Mammary microvascular endothelial cell (primary cell): Measurements from ENCODE around the gene SERINC3. TPM values are rescaled to one million over a fixed set of nuclear protein-coding genes. Genes with fewer than 3 reads are reported as not detected.

Experiments used
- total RNA-seq: library from RNA; depleted of rRNA; stranded (reverse); fragments of >200 nt; gene quantifications from 2 replicates; pipeline ENCODE4 v1.2.3, GENCODE V29; 2015

The SERINC3 gene
- total RNA-seq, result 64.0 and 65.3 TPM in 2 replicates

DNA sequence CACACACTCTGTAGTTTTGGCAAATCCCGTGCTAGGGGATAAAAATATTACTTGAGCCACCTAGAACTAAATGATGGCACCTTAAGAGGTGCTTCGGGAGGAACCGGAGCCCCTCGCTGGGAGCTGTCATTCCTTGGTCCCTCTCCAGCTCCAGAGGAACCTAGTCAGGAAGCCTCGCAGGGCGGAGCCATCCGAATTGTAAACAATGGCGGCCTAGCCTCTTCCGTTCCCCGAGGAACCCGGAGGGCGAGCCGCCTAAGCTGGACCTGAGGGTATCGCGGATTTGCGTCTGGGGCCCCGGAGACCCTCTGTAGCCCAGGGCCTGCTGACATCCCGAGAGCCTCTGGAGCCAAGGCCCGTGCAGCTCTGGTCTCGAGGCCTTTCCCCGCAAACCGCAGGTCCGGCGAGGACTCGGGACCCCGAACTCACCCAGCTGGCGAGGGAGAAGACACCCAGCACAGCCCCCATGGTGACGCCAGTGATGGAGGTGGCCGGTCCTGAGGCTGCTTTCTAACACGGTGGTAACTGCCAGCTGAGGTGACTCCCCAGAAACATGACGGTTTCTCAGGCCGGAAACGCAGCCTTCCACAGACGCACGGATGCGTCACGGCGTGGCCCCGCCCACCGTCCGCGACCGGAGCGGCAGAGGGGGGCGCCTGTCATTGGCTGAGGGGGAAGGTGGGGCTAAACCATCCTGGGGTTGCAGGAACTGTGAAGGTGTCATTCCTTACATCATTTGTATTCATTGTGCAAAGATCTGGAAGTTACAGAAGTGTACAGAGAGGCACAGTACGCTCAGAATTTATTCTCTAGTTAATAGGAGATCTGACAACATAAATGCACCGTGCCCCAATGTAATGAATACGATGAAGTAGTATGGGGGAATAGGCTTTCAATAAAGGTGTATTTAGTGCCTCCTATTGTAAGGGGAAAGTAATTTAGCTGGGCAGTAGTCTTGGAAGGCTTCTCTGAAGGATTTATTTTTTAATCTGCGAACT is at the start of gene SERINC3:
TSS of gene SERINC3 (minus strand) at position 587 of the 998 bp plus-strand sequence. CDS start at position 468, 119 bp downstream.

DNA sequence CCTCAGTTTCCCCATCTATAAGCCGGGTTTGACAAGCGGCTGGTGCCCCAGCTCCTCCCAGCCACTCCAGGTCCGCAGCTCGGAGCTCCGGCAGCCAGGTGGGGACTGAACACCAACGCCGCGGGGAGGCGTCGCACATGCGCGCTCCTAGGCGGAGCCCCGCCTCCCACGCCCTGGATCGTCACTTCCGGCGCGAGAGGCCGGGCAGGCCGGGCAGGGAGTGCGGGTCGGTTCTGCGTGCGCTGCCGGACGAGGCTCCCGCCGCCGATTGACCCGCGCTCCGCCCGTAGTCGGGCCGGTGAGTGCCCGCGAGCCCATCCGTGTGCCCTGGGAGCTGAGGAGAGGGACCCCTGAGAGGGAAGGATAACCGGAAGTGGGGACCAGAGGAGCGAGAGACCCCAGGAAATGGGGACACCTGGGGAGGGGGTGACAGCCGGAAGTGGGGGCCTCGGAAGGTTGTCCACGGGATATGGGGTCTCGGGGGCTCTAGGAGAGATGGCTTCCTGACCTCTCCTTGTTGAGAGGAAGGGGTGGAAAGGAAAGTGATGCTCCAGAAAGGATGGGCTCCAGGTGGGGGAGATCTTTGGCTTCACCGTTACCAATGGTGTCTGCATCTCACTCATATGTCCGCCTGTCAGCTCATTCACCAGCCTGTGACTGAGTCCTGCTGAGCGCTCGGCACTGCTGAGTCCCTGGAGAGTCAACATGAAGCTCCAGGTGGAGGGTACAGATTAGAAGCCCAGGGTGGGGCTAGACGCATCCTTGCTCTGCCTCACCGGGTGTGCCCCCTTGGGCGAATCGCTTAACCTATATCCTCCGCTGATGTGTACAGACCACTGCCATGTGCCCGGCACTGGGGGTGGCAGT is 45.9 kb downstream of the SERINC3 start, which contains the start of gene TTPAL:
TSS of gene TTPAL (plus strand) at position 181 of the 867 bp plus-strand sequence. CDS start 4,126 bp downstream, outside the sequence.

Other genes with a start within 250 kb of the SERINC3 start
- 4.8 and 5.3 TPM in 2 replicates for gene FITM2, start 210.9 kb downstream of the SERINC3 start, total RNA-seq
- not detected in 2 replicates for gene R3HDML, start 185.0 kb downstream of the SERINC3 start, total RNA-seq
- not detected in 2 replicates for gene HNF4A, start 166.4 kb downstream of the SERINC3 start, total RNA-seq
- gene TTPAL, start 46.2 kb downstream of the SERINC3 start, total RNA-seq, result 4.5 and 4.8 TPM in 2 replicates
- 174 and 179 TPM in 2 replicates for gene PKIG, start 60.5 kb upstream of the SERINC3 start, total RNA-seq
- 16.1 TPM in 2 replicates for gene ADA, start 129.6 kb upstream of the SERINC3 start, total RNA-seq
- gene CCN5, start 193.3 kb upstream of the SERINC3 start, total RNA-seq, result not detected in 2 replicates
- gene KCNK15, start 223.8 kb upstream of the SERINC3 start, total RNA-seq, result not detected in 2 replicates